ENCODE measurements around the gene ZNF608. TPM values are rescaled to one million over a fixed set of nuclear protein-coding genes. Genes with fewer than 3 reads are reported as not detected.

ZNF608 gene
- total RNA-seq, 1 experiment from 2014 or later, result 5.6 TPM

- H3K27me3 ChIP-seq (ENCODE audit: insufficient read depth, low read length), result no peaks in the 10 kb centered on the region
- no peaks in the 10 kb centered on the region for H3K9me2 ChIP-seq (ENCODE audit: insufficient read depth)
- no peak for DNase-seq (ENCODE audit: low read depth, low spot score)
- no peak for ATAC-seq
- no peak overlapping the region for H3K4me3 ChIP-seq (replicated peaks in 1 of 2; ENCODE audit: low read depth in 1 of 2, low read length in 2 of 2)
- intact Hi-C loops (cut with micrococcal nuclease), result no loop called here
- no peaks in the 10 kb centered on the region for H3K36me3 ChIP-seq (ENCODE audit: control insufficient read depth in 1 of 2, insufficient read depth in 2 of 2, low read length in 2 of 2)
- BruUV-seq (replicated peaks), result no TSS peak
- ChIA-PET CTCF (no interaction called here), POLR2A (no interaction called here), RAD21 (ENCODE audit: low non-redundant PET in 1 of 2, low total read pairs in 2 of 2, uncharacterized antibody in 2 of 2, unreplicated experiment in 2 of 2) (no interaction called here)
- no peak for TF ChIP-seq SP1 (IDR thresholded peaks at IDR 0.05; ENCODE audit: low read depth)
- TF ChIP-seq POLR2A (IDR thresholded peaks at IDR 0.05; ENCODE audit: borderline replicate concordance, extremely low read depth, insufficient read depth, insufficient read length), result no peak
- TF ChIP-seq, protein P1, sequence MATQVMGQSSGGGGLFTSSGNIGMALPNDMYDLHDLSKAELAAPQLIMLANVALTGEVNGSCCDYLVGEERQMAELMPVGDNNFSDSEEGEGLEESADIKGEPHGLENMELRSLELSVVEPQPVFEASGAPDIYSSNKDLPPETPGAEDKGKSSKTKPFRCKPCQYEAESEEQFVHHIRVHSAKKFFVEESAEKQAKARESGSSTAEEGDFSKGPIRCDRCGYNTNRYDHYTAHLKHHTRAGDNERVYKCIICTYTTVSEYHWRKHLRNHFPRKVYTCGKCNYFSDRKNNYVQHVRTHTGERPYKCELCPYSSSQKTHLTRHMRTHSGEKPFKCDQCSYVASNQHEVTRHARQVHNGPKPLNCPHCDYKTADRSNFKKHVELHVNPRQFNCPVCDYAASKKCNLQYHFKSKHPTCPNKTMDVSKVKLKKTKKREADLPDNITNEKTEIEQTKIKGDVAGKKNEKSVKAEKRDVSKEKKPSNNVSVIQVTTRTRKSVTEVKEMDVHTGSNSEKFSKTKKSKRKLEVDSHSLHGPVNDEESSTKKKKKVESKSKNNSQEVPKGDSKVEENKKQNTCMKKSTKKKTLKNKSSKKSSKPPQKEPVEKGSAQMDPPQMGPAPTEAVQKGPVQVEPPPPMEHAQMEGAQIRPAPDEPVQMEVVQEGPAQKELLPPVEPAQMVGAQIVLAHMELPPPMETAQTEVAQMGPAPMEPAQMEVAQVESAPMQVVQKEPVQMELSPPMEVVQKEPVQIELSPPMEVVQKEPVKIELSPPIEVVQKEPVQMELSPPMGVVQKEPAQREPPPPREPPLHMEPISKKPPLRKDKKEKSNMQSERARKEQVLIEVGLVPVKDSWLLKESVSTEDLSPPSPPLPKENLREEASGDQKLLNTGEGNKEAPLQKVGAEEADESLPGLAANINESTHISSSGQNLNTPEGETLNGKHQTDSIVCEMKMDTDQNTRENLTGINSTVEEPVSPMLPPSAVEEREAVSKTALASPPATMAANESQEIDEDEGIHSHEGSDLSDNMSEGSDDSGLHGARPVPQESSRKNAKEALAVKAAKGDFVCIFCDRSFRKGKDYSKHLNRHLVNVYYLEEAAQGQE (IDR thresholded peaks at IDR 0.05; ENCODE audit: low read depth), result no peak
- TF ChIP-seq RAD21 (IDR thresholded peaks at IDR 0.05; ENCODE audit: low read depth), result no peak
- TF ChIP-seq ELF1 (IDR thresholded peaks at IDR 0.05; ENCODE audit: borderline replicate concordance, low read depth), result no peak
- TF ChIP-seq CBX3 (IDR thresholded peaks at IDR 0.05; ENCODE audit: low read depth), result no peak
- no peak for TF ChIP-seq POLR2AphosphoS5 (IDR thresholded peaks at IDR 0.05; ENCODE audit: low read depth, low read length)
- no peak for TF ChIP-seq ZBTB33 (IDR thresholded peaks at IDR 0.05; ENCODE audit: extremely low read depth, insufficient replicate concordance, low read length)
- TF ChIP-seq CTCF (IDR thresholded peaks at IDR 0.05 in 2 of 3, conservative IDR thresholded peaks at IDR 0.05 in 1 of 3; ENCODE audit: borderline replicate concordance in 1 of 3, insufficient read depth in 1 of 3, low read depth in 2 of 3, low read length in 2 of 3), result no peak
- no peak for TF ChIP-seq EGR1 (IDR thresholded peaks at IDR 0.05; ENCODE audit: low read depth)
- H3K4me2 ChIP-seq (ENCODE audit: low read length), result no peak overlapping the region
- no peaks in the 10 kb centered on the region for H3K79me2 ChIP-seq (ENCODE audit: insufficient read depth, low read length)
- no peak overlapping the region for H3K9ac ChIP-seq (ENCODE audit: low read length)
- H4K20me1 ChIP-seq (ENCODE audit: insufficient read depth), result no peaks in the 10 kb centered on the region
- no peak overlapping the region for H2AFZ ChIP-seq (ENCODE audit: low read depth, low read length, poor library complexity, severe bottlenecking)
- no peaks in the 10 kb centered on the region for H3K4me1 ChIP-seq (ENCODE audit: control insufficient read depth in 1 of 2, insufficient read depth in 2 of 2, low read length in 2 of 2)
- no peak overlapping the region for H3K27ac ChIP-seq (ENCODE audit: low read depth, low read length)
- H3K9me3 ChIP-seq (ENCODE audit: control insufficient read depth in 1 of 2, insufficient read depth in 1 of 2, low read depth in 1 of 2, low read length in 2 of 2), result no peaks in the 10 kb centered on the region
Measured at GRCh38 chr5:124702525-124702924, 43.9 kb downstream of the ZNF608 start.

Data from HCT116 (cell line).